BLaER1 treated with 17β-estradiol and CSF1 and Interleukin-3, amounts not matched to agents 10 nM and 100 nM (cell line): Measurements from ENCODE around the gene TPPP3.

Experiments
- H3K27ac ChIP-seq, 11 experiments: shearing (Covaris generic); formaldehyde crosslinking; 2 replicates each; pipeline ENCODE4 v1.8.1; 2022
- H3K27me3 ChIP-seq, 11 experiments: shearing (Covaris generic); formaldehyde crosslinking; 2 replicates each; pipeline ENCODE4 v1.8.1; 2022
- H3K36me3 ChIP-seq, 11 experiments: shearing (Covaris generic); formaldehyde crosslinking; 2 replicates each; pipeline ENCODE4 v1.8.1; 2022
- H3K4me1 ChIP-seq, 10 experiments: shearing (Covaris generic); formaldehyde crosslinking; 2 replicates each; pipeline ENCODE4 v1.8.1; 2022
- H3K4me2 ChIP-seq, 11 experiments: shearing (Covaris generic); formaldehyde crosslinking; 2 replicates each; pipeline ENCODE4 v1.8.1; 2022
- H3K4me3 ChIP-seq, 10 experiments: shearing (Covaris generic); formaldehyde crosslinking; 2 replicates each; pipeline ENCODE4 v1.8.1; 2022
- H3K9ac ChIP-seq, 11 experiments: shearing (Covaris generic); formaldehyde crosslinking; 2 replicates each; pipeline ENCODE4 v1.8.1; 2022
- H3K9me3 ChIP-seq, 11 experiments: shearing (Covaris generic); formaldehyde crosslinking; replicated peaks in 1 of 11; 2 replicates each; pipeline ENCODE4 v1.8.1; 2022
- H4K20me1 ChIP-seq, 11 experiments: shearing (Covaris generic); formaldehyde crosslinking; 2 replicates each; pipeline ENCODE4 v1.8.1; 2022
- Cebpa-rat ChIP-seq, 11 experiments: shearing (Covaris generic); IDR thresholded peaks; 2 replicates each; pipeline ENCODE4 v1.8.1; 2022

The TPPP3 gene

DNA sequence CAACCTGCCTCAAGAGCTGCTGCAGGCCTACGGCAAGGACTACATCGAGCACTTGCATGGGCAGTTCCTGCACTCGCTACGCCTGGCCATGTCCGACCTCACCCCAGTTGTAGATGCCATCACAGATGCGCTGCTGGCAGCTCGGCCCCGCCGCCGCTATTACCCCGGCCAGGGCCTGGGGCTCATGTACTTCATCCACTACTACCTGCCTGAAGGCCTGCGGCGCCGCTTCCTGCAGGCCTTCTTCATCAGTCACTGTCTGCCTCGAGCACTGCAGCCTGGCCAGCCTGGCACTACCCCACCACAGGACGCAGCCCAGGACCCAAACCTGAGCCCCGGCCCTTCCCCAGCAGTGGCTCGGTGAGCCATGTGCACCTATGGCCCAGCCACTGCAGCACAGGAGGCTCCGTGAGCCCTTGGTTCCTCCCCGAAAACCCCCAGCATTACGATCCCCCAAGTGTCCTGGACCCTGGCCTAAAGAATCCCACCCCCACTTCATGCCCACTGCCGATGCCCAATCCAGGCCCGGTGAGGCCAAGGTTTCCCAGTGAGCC, 43.4 kb upstream of the TPPP3 start:
- Histone ChIP-seq H3K4me3 (no peak overlapping the region), H3K27me3 (peaks cover 19 to 31% (median 26%) of the 10 kb centered on the region in 11 experiments), H3K9me3 (no peaks in the 10 kb centered on the region), H4K20me1 (peaks cover 26 to 100% (median 93%) of the 10 kb centered on the region in 11 experiments), H3K27ac (no peak overlapping the region), H3K4me1 (peaks cover 13 to 86% (median 34%) of the 10 kb centered on the region in 10 experiments), H3K9ac (no peak overlapping the region), H3K4me2 (peak overlapping the region in 2 of 11 experiments; percentile 17 to 31; a peak in 2 of 22 replicates), H3K36me3 (peaks cover 44 to 67% (median 60%) of the 10 kb centered on the region in 11 experiments)
- TF ChIP-seq Cebpa-rat (IDR thresholded peaks at IDR 0.05), result no peak

DNA sequence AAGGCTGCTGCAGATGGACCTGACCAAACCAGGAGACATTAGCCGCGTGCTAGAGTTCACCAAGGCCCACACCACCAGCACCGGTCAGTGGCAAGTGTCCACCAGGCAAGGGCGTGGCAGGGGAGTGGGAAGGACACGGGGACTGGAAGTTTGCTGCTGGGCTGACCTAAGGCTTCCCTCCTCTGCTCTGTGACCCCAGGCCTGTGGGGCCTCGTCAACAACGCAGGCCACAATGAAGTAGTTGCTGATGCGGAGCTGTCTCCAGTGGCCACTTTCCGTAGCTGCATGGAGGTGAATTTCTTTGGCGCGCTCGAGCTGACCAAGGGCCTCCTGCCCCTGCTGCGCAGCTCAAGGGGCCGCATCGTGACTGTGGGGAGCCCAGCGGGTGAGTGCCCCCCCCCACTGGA, 42.5 kb upstream of the TPPP3 start:
- TF ChIP-seq Cebpa-rat (IDR thresholded peaks at IDR 0.05), result no peak
- H3K36me3 ChIP-seq, result peaks cover 40 to 57% (median 51%) of the 10 kb centered on the region in 11 experiments
- H3K27ac ChIP-seq, result no peak overlapping the region; a peak in 1 of 22 replicates

DNA sequence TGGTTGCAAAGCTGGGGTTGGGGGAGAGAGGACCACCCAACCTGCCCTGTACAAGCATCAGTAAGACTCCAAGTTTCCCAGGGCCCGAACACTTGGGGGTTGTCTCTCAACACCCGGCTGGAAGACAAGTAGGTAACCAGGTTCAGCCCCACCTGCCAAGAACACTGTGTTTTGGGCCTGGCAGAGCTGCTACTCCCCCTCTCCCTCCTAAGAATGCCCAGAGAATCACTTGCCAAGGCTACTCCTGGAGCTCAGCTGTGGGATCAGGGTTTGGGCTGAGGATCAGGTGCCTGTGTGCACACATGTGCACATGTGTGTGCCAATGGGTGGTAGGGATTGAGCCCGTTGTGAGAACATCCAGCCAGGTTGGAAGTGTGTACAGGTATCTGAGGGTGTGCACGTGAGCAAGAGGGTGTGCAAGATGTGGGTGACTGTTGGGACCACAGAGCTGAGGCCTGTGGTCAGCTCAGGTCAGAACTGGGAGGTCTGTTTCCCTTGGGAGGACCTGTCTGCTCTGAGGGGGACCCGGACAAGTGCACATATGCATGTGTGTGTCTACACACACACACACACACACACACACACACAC, 39.9 kb upstream of the TPPP3 start:
- peak overlapping the region in 3 of 11 experiments; percentile 18 to 96 (median 29); a peak in 2 of 22 replicates for H3K4me2 ChIP-seq
- peaks cover 17 to 71% (median 40%) of the 10 kb centered on the region in 10 experiments for H3K4me1 ChIP-seq
- H3K4me3 ChIP-seq, result no peak overlapping the region
- H3K27me3 ChIP-seq, result peaks cover 53 to 66% (median 60%) of the 10 kb centered on the region in 11 experiments
- no peak overlapping the region for H3K27ac ChIP-seq
- no peak overlapping the region for H3K9ac ChIP-seq
- TF ChIP-seq Cebpa-rat (IDR thresholded peaks at IDR 0.05), result no peak
- H3K36me3 ChIP-seq, result peaks cover 19 to 32% (median 25%) of the 10 kb centered on the region in 11 experiments
- no peaks in the 10 kb centered on the region for H3K9me3 ChIP-seq
- peaks cover 32 to 97% (median 78%) of the 10 kb centered on the region in 11 experiments for H4K20me1 ChIP-seq

More for the DNA sequence above, 42.5 kb upstream of the TPPP3 start:
- no peaks in the 10 kb centered on the region for H3K9me3 ChIP-seq
- peak overlapping the region; percentile 6 to 53 (median 38); a peak in 15 of 22 replicates for H3K4me2 ChIP-seq
- no peak overlapping the region for H3K4me3 ChIP-seq
- peak overlapping the region in 3 of 11 experiments; percentile 0 to 13 (median 1); a peak in 1 of 22 replicates for H3K9ac ChIP-seq
- H3K4me1 ChIP-seq, result peaks cover 16 to 86% (median 35%) of the 10 kb centered on the region in 10 experiments
- H3K27me3 ChIP-seq, result peaks cover 28 to 40% (median 34%) of the 10 kb centered on the region in 11 experiments
- peaks cover 22 to 97% (median 88%) of the 10 kb centered on the region in 11 experiments for H4K20me1 ChIP-seq

DNA sequence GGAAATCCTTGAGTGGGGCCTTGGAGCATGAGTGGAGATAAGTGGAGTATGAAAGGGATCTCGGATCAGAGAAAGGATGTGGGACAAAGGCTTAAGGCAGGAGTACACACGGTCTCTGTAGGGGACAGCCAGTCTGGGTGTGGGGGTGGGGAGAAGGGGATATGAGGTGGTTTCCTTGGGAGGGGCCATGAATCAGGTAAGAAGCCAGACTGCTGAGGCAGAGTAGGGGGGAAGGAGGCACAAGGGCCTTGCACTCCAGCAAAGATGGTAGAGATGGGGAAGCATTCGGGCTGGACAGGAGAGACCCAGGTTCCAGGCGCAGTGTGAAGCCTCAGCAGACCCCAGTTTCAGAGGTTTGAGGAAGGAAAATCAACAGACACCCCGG, 39.2 kb upstream of the TPPP3 start:
- Histone ChIP-seq H3K9me3 (no peaks in the 10 kb centered on the region), H3K4me2 (peak overlapping the region in 4 of 11 experiments; percentile 0 to 96 (median 24); a peak in 3 of 22 replicates), H3K9ac (no peak overlapping the region), H4K20me1 (peaks cover 32 to 97% (median 74%) of the 10 kb centered on the region in 11 experiments), H3K36me3 (peaks cover 11 to 25% (median 18%) of the 10 kb centered on the region in 11 experiments), H3K27ac (no peak overlapping the region), H3K4me1 (peaks cover 17 to 64% (median 38%) of the 10 kb centered on the region in 10 experiments), H3K4me3 (no peak overlapping the region), H3K27me3 (peaks cover 59 to 72% (median 66%) of the 10 kb centered on the region in 11 experiments)
- no peak for TF ChIP-seq Cebpa-rat (IDR thresholded peaks at IDR 0.05)

DNA sequence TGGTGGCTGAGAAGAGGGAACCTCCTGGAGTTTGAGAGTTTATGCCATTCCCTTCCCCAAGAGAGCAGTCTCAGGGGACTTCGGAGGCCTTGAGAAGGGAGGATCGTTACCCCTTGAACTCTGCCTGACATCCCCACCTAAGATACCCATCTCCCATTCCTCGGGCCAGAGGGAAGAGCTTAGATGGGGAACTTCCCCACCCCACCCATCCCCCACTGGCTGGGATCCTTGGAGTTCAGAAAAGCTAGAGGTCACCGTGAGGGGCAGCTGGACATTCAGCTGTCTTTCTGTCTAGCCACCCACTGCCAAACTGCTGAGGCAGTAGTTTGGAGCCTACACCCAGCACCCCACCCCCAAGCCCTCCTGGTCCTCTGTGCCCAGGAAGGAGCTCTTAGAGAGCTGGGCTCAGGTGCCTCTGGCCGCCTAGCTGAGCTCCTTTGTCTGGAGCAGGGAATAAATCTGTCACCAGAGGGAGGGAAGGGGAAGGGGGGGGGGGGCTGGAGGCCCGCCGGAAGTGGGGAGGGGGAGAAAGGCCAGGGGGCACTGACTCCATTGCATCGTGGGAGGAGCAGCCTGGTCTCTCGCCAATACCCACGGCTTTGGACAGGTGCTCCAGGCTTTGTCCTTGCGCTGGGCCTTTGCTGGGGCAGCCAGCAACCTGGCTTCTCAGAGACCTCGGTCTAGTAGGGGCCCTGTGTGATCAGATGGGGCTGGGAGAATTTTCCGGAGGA, 38.6 kb upstream of the TPPP3 start:
- H4K20me1 ChIP-seq, result peaks cover 32 to 91% (median 69%) of the 10 kb centered on the region in 11 experiments
- peaks cover 59 to 78% (median 67%) of the 10 kb centered on the region in 11 experiments for H3K27me3 ChIP-seq
- TF ChIP-seq Cebpa-rat (IDR thresholded peaks at IDR 0.05), result no peak
- no peaks in the 10 kb centered on the region for H3K9me3 ChIP-seq
- peak overlapping the region in 8 of 10 experiments; percentile 40 to 66 (median 50); a peak in 12 of 20 replicates for H3K4me3 ChIP-seq
- H3K4me2 ChIP-seq, result peak overlapping the region; percentile 69 to 96 (median 82); a peak in 21 of 22 replicates
- no peak overlapping the region for H3K27ac ChIP-seq
- H3K36me3 ChIP-seq, result peaks cover 6 to 19% (median 12%) of the 10 kb centered on the region in 11 experiments; a peak in 21 of 22 replicates
- peak overlapping the region in 4 of 11 experiments; percentile 21 to 43 (median 40); a peak in 5 of 22 replicates for H3K9ac ChIP-seq
- H3K4me1 ChIP-seq, result peaks cover 17 to 58% (median 37%) of the 10 kb centered on the region in 10 experiments

DNA sequence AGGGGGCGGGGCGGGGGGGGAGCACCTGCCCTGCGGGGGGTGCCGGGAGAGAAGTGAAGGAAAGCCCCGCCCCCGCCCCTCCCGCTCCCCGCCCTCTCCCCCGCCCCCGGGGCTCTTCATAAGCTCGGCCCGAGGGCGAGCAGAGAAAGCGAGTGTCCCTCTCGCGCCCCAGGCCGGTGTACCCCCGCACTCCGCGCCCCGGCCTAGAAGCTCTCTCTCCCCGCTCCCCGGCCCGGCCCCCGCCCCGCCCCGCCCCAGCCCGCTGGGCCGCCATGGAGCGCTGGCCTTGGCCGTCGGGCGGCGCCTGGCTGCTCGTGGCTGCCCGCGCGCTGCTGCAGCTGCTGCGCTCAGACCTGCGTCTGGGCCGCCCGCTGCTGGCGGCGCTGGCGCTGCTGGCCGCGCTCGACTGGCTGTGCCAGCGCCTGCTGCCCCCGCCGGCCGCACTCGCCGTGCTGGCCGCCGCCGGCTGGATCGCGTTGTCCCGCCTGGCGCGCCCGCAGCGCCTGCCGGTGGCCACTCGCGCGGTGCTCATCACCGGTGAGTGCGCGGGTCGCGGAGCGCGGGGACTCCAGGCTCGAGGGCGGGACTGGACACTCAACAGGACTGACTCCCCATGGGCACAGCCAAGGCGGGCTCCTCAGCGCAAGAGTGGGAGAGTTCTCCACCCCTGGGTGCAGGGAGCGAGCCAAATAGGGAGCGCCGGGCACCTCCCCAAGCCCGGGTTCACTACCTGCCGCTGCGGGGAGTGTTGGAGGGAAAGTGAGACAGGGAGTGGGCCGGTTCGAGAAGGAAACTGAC, 37.9 kb upstream of the TPPP3 start, which contains the start of gene HSD11B2:
TSS of gene HSD11B2 (plus strand) at position 145 of the 798 bp plus-strand sequence. CDS start at position 273, 128 bp downstream.
- Histone ChIP-seq H3K36me3 (peaks cover 0 to 13% (median 7%) of the 10 kb centered on the region in 11 experiments; a peak in 13 of 22 replicates), H3K27ac (no peak within 1 kb of the TSS), H3K27me3 (peaks cover 59 to 82% (median 68%) of the 10 kb centered on the region in 11 experiments), H3K4me1 (peaks cover 17 to 52% (median 33%) of the 10 kb centered on the region in 10 experiments), H3K9ac (peak within 1 kb of the TSS in 8 of 11 experiments; percentile 21 to 53 (median 42); a peak in 11 of 22 replicates), H3K9me3 (no peaks in the 10 kb centered on the region), H3K4me3 (peak within 1 kb of the TSS; percentile 33 to 66 (median 50)), H3K4me2 (peak within 1 kb of the TSS; percentile 70 to 96 (median 82)), H4K20me1 (peaks cover 32 to 84% (median 62%) of the 10 kb centered on the region in 11 experiments; a peak in 21 of 22 replicates)
- no peak for TF ChIP-seq Cebpa-rat (IDR thresholded peaks at IDR 0.05)

DNA sequence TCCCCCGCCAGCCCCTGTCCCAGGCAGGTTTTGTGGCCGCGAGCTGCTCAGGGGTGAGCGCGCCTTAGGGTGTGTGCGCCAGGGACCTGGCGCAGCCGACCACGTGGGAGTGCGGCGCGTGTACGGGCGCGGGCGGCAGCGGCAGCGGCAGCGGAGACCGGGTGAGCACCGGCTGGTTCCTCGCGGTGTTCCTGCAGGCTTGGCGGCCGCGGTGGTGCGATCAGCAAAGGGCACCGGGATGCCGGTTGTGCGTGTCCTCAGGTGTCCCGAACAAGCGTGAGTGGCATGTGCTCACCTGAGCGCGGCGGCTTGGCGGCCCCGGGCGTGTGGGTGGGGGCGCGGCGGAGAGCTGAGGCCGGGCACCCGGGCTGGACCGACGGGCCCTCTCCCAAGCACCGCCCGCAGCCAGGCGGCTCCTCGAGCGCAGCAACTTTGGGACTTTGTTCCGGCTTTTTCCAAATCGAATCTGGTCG, 37.2 kb upstream of the TPPP3 start:
- Histone ChIP-seq H3K27ac (no peak overlapping the region), H3K9ac (peak overlapping the region in 4 of 11 experiments; percentile 21 to 53 (median 36); a peak in 4 of 22 replicates), H3K4me1 (peaks cover 13 to 46% (median 30%) of the 10 kb centered on the region in 10 experiments), H4K20me1 (peaks cover 32 to 77% (median 56%) of the 10 kb centered on the region in 11 experiments; a peak in 21 of 22 replicates), H3K27me3 (peaks cover 59 to 82% (median 68%) of the 10 kb centered on the region in 11 experiments), H3K9me3 (no peaks in the 10 kb centered on the region), H3K36me3 (peaks cover 0 to 7% (median 1%) of the 10 kb centered on the region in 11 experiments; a peak in 8 of 22 replicates), H3K4me2 (peak overlapping the region; percentile 62 to 92 (median 74)), H3K4me3 (peak overlapping the region; percentile 19 to 63 (median 48); a peak in 15 of 20 replicates)
- no peak for TF ChIP-seq Cebpa-rat (IDR thresholded peaks at IDR 0.05)
